Measurements from ENCODE around the gene EIF4G3. TPM values are rescaled to one million over a fixed set of nuclear protein-coding genes. Genes with fewer than 3 reads are reported as not detected.
"Not testable (repeated sequence)": the region's sequence is repeated elsewhere in the genome, so short reads cannot be mapped to it uniquely, and the experiment has no call there.

Gene EIF4G3
- total RNA-seq, 1 experiment from 2014 or later, result 86.8 TPM

- H3K36me3 ChIP-seq (ENCODE audit: insufficient read depth, low read length, poor library complexity, severe bottlenecking); CTCF ChIA-PET; H3K27me3 ChIP-seq (replicated peaks; ENCODE audit: insufficient read depth, low read depth, low read length, poor library complexity); H3K4me3 ChIP-seq (ENCODE audit: low read depth, low read length, poor library complexity, severe bottlenecking); BruUV-seq (replicated peaks); intact Hi-C loops (cut with micrococcal nuclease; ENCODE audit: unreplicated experiment); DNase-seq (ENCODE audit: low spot score); H3K27ac ChIP-seq (ENCODE audit: low read depth, low read length, poor library complexity, severe bottlenecking); H3K9me3 ChIP-seq (ENCODE audit: low read depth, low read length, poor library complexity, severe bottlenecking); POLR2A ChIA-PET (ENCODE audit: low non-redundant PET): not testable (repeated sequence)
- H3K4me1 ChIP-seq (ENCODE audit: insufficient read depth, low read length, poor library complexity, severe bottlenecking), result peaks cover 24% of the 10 kb centered on the region
Measured at GRCh38 chr1:21092545-21092944, 84.2 kb downstream of the EIF4G3 start.

GRCh38 chr1:21091053-21091690 is 85.5 kb downstream of the EIF4G3 start:
- BruUV-seq (replicated peaks); H3K27me3 ChIP-seq (replicated peaks; ENCODE audit: insufficient read depth, low read depth, low read length, poor library complexity); H3K4me3 ChIP-seq (ENCODE audit: low read depth, low read length, poor library complexity, severe bottlenecking); intact Hi-C loops (cut with micrococcal nuclease; ENCODE audit: unreplicated experiment); H3K27ac ChIP-seq (ENCODE audit: low read depth, low read length, poor library complexity, severe bottlenecking); POLR2A ChIA-PET (ENCODE audit: low non-redundant PET); H3K36me3 ChIP-seq (ENCODE audit: insufficient read depth, low read length, poor library complexity, severe bottlenecking); H3K9me3 ChIP-seq (ENCODE audit: low read depth, low read length, poor library complexity, severe bottlenecking): not testable (repeated sequence)
- CTCF ChIA-PET, result interaction anchor here (0.7 kb wide), 1 partner anchor 15 kb away, joined by 5 read pairs; no protein-coding TSS in a partner anchor
- DNase-seq (ENCODE audit: low spot score), result peak; percentile 51
- peaks cover 24% of the 10 kb centered on the region for H3K4me1 ChIP-seq (ENCODE audit: insufficient read depth, low read length, poor library complexity, severe bottlenecking)

- intact Hi-C loops (cut with micrococcal nuclease; ENCODE audit: unreplicated experiment), result no loop called here
- TF ChIP-seq CTCF (conservative IDR thresholded peaks at IDR 0.05; ENCODE audit: low read depth, low read length), result no peak
- no peak for TF ChIP-seq EZH2 (IDR thresholded peaks at IDR 0.05; ENCODE audit: borderline replicate concordance, low read depth, low read length, poor library complexity, severe bottlenecking)
- no peak overlapping the region for H3K4me3 ChIP-seq (ENCODE audit: low read depth, low read length, poor library complexity, severe bottlenecking)
- BruUV-seq (replicated peaks), result no TSS peak
- H3K36me3 ChIP-seq (ENCODE audit: insufficient read depth, low read length, poor library complexity, severe bottlenecking), result peaks cover 4% of the 10 kb centered on the region
- DNase-seq (ENCODE audit: low spot score), result no peak
- CTCF ChIA-PET, result no interaction called here
- peaks cover 24% of the 10 kb centered on the region for H3K4me1 ChIP-seq (ENCODE audit: insufficient read depth, low read length, poor library complexity, severe bottlenecking)
- POLR2A ChIA-PET (ENCODE audit: low non-redundant PET), result no interaction called here
- no peak overlapping the region for H3K27ac ChIP-seq (ENCODE audit: low read depth, low read length, poor library complexity, severe bottlenecking)
- H3K27me3 ChIP-seq (replicated peaks; ENCODE audit: insufficient read depth, low read depth, low read length, poor library complexity), result no peaks in the 10 kb centered on the region
- no peaks in the 10 kb centered on the region for H3K9me3 ChIP-seq (ENCODE audit: low read depth, low read length, poor library complexity, severe bottlenecking)
Measured at GRCh38 chr1:21090463-21090862, 86.2 kb downstream of the EIF4G3 start.

- BruUV-seq (replicated peaks), result no TSS peak
- TF ChIP-seq CTCF (conservative IDR thresholded peaks at IDR 0.05; ENCODE audit: low read depth, low read length), result no peak
- TF ChIP-seq EZH2 (IDR thresholded peaks at IDR 0.05; ENCODE audit: borderline replicate concordance, low read depth, low read length, poor library complexity, severe bottlenecking), result no peak
- no peaks in the 10 kb centered on the region for H3K27me3 ChIP-seq (replicated peaks; ENCODE audit: insufficient read depth, low read depth, low read length, poor library complexity)
- peak; percentile 22 for DNase-seq (ENCODE audit: low spot score)
- H3K4me3 ChIP-seq (ENCODE audit: low read depth, low read length, poor library complexity, severe bottlenecking), result no peak overlapping the region
- no peaks in the 10 kb centered on the region for H3K9me3 ChIP-seq (ENCODE audit: low read depth, low read length, poor library complexity, severe bottlenecking)
- H3K27ac ChIP-seq (ENCODE audit: low read depth, low read length, poor library complexity, severe bottlenecking), result peak overlapping the region; percentile 27
- peaks cover 24% of the 10 kb centered on the region for H3K4me1 ChIP-seq (ENCODE audit: insufficient read depth, low read length, poor library complexity, severe bottlenecking)
- CTCF ChIA-PET, result no interaction called here
- POLR2A ChIA-PET (ENCODE audit: low non-redundant PET), result no interaction called here
- peaks cover 4% of the 10 kb centered on the region for H3K36me3 ChIP-seq (ENCODE audit: insufficient read depth, low read length, poor library complexity, severe bottlenecking)
- intact Hi-C loops (cut with micrococcal nuclease; ENCODE audit: unreplicated experiment), result no loop called here
Measured at GRCh38 chr1:21089731-21090130, 87.0 kb downstream of the EIF4G3 start.

Data from A673 (cell line).